ENCODE results near the gene AQP6.

The AQP6 gene

GRCh38 chr12:49972641-49973360 lies at the start of gene AQP6:
Gene AQP6 (plus strand): TSS chr12:49972947. CDS start chr12:49973174, 227 bp downstream.
- H3K9me3 ChIP-seq (replicated peaks in 1 of 11), result no peaks in the 10 kb centered on the region
- H3K4me2 ChIP-seq, result peak within 1 kb of the TSS in 9 of 11 experiments; percentile 4 to 86 (median 28); a peak in 11 of 22 replicates
- no peak within 1 kb of the TSS for H3K4me3 ChIP-seq
- peak within 1 kb of the TSS in 1 of 11 experiments; percentile 24; a peak in 1 of 22 replicates for H3K9ac ChIP-seq
- no peaks in the 10 kb centered on the region; a peak in 2 of 22 replicates for H4K20me1 ChIP-seq
- no peak for TF ChIP-seq Cebpa-rat (IDR thresholded peaks at IDR 0.05)
- no peak within 1 kb of the TSS for H3K27ac ChIP-seq
- no peaks in the 10 kb centered on the region for H3K36me3 ChIP-seq
- H3K27me3 ChIP-seq, result peaks cover 0 to 11% (median 3%) of the 10 kb centered on the region in 11 experiments; a peak in 5 of 22 replicates
- H3K4me1 ChIP-seq, result peaks cover 16 to 77% (median 45%) of the 10 kb centered on the region in 10 experiments

- Histone ChIP-seq H3K27ac (no peak overlapping the region), H3K4me2 (no peak overlapping the region), H4K20me1 (no peaks in the 10 kb centered on the region), H3K36me3 (no peaks in the 10 kb centered on the region), H3K9me3 (replicated peaks in 1 of 11) (no peaks in the 10 kb centered on the region), H3K9ac (no peak overlapping the region), H3K4me1 (peaks cover 0 to 62% (median 14%) of the 10 kb centered on the region in 10 experiments; a peak in 14 of 20 replicates), H3K4me3 (no peak overlapping the region), H3K27me3 (no peaks in the 10 kb centered on the region)
- no peak for TF ChIP-seq Cebpa-rat (IDR thresholded peaks at IDR 0.05)
These were observed 49.6 kb upstream of the AQP6 start for GRCh38 chr12:49923035-49923644.

- H3K27ac ChIP-seq, result no peak overlapping the region
- no peak overlapping the region for H3K4me3 ChIP-seq
- peaks cover 0 to 54% (median 14%) of the 10 kb centered on the region in 10 experiments; a peak in 14 of 20 replicates for H3K4me1 ChIP-seq
- no peaks in the 10 kb centered on the region for H3K9me3 ChIP-seq (replicated peaks in 1 of 11)
- TF ChIP-seq Cebpa-rat (IDR thresholded peaks at IDR 0.05), result no peak
- no peaks in the 10 kb centered on the region for H3K36me3 ChIP-seq
- no peaks in the 10 kb centered on the region for H4K20me1 ChIP-seq
- H3K4me2 ChIP-seq, result no peak overlapping the region
- H3K27me3 ChIP-seq, result no peaks in the 10 kb centered on the region
- no peak overlapping the region for H3K9ac ChIP-seq
These were observed 48.7 kb upstream of the AQP6 start for GRCh38 chr12:49923880-49924556.

- H3K27me3 ChIP-seq, result no peaks in the 10 kb centered on the region
- H3K4me2 ChIP-seq, result no peak overlapping the region; a peak in 1 of 22 replicates
- H3K36me3 ChIP-seq, result no peaks in the 10 kb centered on the region
- H3K4me3 ChIP-seq, result no peak overlapping the region
- peaks cover 0 to 46% (median 14%) of the 10 kb centered on the region in 10 experiments; a peak in 14 of 20 replicates for H3K4me1 ChIP-seq
- no peak overlapping the region for H3K27ac ChIP-seq
- no peaks in the 10 kb centered on the region for H3K9me3 ChIP-seq (replicated peaks in 1 of 11)
- no peaks in the 10 kb centered on the region for H4K20me1 ChIP-seq
- no peak for TF ChIP-seq Cebpa-rat (IDR thresholded peaks at IDR 0.05)
- H3K9ac ChIP-seq, result no peak overlapping the region
These were observed 48.0 kb upstream of the AQP6 start for GRCh38 chr12:49924628-49925246.

GRCh38 chr12:49925433-49926204 lies 47.1 kb upstream of the AQP6 start:
- Histone ChIP-seq H3K9ac (no peak overlapping the region), H3K4me1 (peaks cover 0 to 38% (median 5%) of the 10 kb centered on the region in 10 experiments; a peak in 14 of 20 replicates), H3K4me3 (no peak overlapping the region), H3K27me3 (no peaks in the 10 kb centered on the region), H3K4me2 (peak overlapping the region in 4 of 11 experiments; percentile 13 to 72 (median 52); a peak in 7 of 22 replicates), H3K36me3 (no peaks in the 10 kb centered on the region), H3K9me3 (replicated peaks in 1 of 11) (no peaks in the 10 kb centered on the region), H4K20me1 (no peaks in the 10 kb centered on the region), H3K27ac (no peak overlapping the region)
- no peak for TF ChIP-seq Cebpa-rat (IDR thresholded peaks at IDR 0.05)

- Histone ChIP-seq H3K9me3 (replicated peaks in 1 of 11) (no peaks in the 10 kb centered on the region), H3K27ac (no peak overlapping the region), H3K27me3 (no peaks in the 10 kb centered on the region), H3K4me3 (no peak overlapping the region), H3K4me1 (peaks cover 0 to 30% (median 0%) of the 10 kb centered on the region in 10 experiments; a peak in 7 of 20 replicates), H4K20me1 (no peaks in the 10 kb centered on the region), H3K9ac (no peak overlapping the region), H3K36me3 (no peaks in the 10 kb centered on the region), H3K4me2 (no peak overlapping the region)
- TF ChIP-seq Cebpa-rat (IDR thresholded peaks at IDR 0.05), result no peak
These were observed 44.3 kb upstream of the AQP6 start for GRCh38 chr12:49928471-49928870.

GRCh38 chr12:49929581-49929980 lies 43.2 kb upstream of the AQP6 start:
- no peaks in the 10 kb centered on the region for H3K9me3 ChIP-seq (replicated peaks in 1 of 11)
- H3K27me3 ChIP-seq, result no peaks in the 10 kb centered on the region
- H3K4me3 ChIP-seq, result no peak overlapping the region
- no peak for TF ChIP-seq Cebpa-rat (IDR thresholded peaks at IDR 0.05)
- H3K9ac ChIP-seq, result no peak overlapping the region
- H3K36me3 ChIP-seq, result no peaks in the 10 kb centered on the region
- no peaks in the 10 kb centered on the region for H4K20me1 ChIP-seq
- H3K4me2 ChIP-seq, result no peak overlapping the region
- no peak overlapping the region for H3K27ac ChIP-seq
- H3K4me1 ChIP-seq, result peaks cover 0 to 30% (median 0%) of the 10 kb centered on the region in 10 experiments; a peak in 7 of 20 replicates

GRCh38 chr12:49930515-49931288 lies 42.0 kb upstream of the AQP6 start:
- no peak for TF ChIP-seq Cebpa-rat (IDR thresholded peaks at IDR 0.05)
- no peak overlapping the region for H3K9ac ChIP-seq
- H3K27ac ChIP-seq, result no peak overlapping the region
- H4K20me1 ChIP-seq, result no peaks in the 10 kb centered on the region
- no peaks in the 10 kb centered on the region for H3K9me3 ChIP-seq (replicated peaks in 1 of 11)
- H3K4me2 ChIP-seq, result no peak overlapping the region; a peak in 1 of 22 replicates
- peaks cover 0 to 21% (median 0%) of the 10 kb centered on the region in 10 experiments; a peak in 7 of 20 replicates for H3K4me1 ChIP-seq
- no peak overlapping the region for H3K4me3 ChIP-seq
- no peaks in the 10 kb centered on the region for H3K27me3 ChIP-seq
- H3K36me3 ChIP-seq, result no peaks in the 10 kb centered on the region

Measured in BLaER1 treated with 17β-estradiol and CSF1 and Interleukin-3, amounts not matched to agents 10 nM and 100 nM (cell line).